MG63 (cell line): ENCODE measurements around the gene AQP4. TPM values are rescaled to one million over a fixed set of nuclear protein-coding genes. Genes with fewer than 3 reads are reported as not detected.
A peak's percentile ranks its signal among the peaks of the same experiment; 100 is the strongest.

ENCODE experiments used
- DNase-seq: peaks from one replicate; pipeline ENCODE4 v3.0.0-alpha.2; 2020
- H3K27me3 ChIP-seq: fragments of 250-450 bp; sonication (Bioruptor Pico); 2 replicates; pipeline ENCODE4 v1.5.1; 2020; ENCODE audit warnings: mild to moderate bottlenecking, moderate library complexity
- H3K36me3 ChIP-seq: fragments of 250-450 bp; sonication (Bioruptor Pico); 2 replicates; pipeline ENCODE4 v1.5.1; 2020; ENCODE audit warnings: mild to moderate bottlenecking, moderate library complexity
- H3K4me3 ChIP-seq: fragments of 250-450 bp; sonication (Bioruptor Pico); 2 replicates; pipeline ENCODE4 v1.5.1; 2020; ENCODE audit warnings: mild to moderate bottlenecking, moderate library complexity
- H3K9me3 ChIP-seq: fragments of 250-450 bp; sonication (Bioruptor Pico); 2 replicates; pipeline ENCODE4 v1.5.1; 2020; ENCODE audit warnings: mild to moderate bottlenecking, moderate library complexity
- total RNA-seq: library from RNA; depleted of rRNA; stranded (reverse); fragments of >200 nt; shearing (Covaris generic); gene quantifications from 2 replicates; pipeline ENCODE4 v1.2.3, GENCODE V29; 2014; ENCODE audit warnings: low replicate concordance

The AQP4 gene
- total RNA-seq, 1 experiment from 2014 or later: not detected

DNA sequence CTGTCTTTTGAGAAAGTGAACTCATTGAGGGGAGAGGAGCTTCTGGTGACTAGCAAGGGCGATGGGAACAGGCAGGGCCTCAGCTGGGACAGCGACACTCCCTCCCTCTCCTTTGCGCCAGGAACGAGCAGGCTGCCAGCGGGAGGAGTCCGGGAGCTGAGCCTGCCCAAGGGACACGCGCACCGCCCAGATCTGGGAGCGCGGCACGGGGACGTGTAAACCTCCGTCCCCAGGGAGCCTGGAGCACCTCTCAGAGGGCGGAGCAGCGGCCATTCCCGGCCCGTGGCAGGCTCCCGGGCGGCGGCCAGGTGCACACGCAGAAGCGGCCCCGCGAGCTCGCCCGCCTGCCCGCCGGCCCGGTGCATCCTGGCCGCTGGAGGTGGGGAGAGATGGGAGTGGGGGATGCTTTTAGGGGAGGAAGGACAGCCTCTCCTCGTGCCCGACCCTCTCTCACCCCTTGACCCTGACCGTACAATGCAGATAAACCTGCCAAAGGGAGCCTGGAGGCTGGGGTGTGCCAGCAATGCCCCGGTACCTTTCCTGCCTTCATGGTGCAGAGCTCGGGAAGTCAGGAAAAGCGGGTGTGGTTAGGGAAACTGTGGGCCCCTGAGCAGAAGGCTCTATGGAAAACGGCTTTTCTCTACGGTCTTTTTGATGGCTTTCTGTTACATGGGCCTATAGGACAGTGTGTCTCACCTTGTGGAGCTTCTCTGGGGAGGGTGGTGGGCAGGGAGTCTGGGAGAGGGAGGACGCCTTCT lies 2.2 kb downstream of the AQP4 start:
- H3K36me3 ChIP-seq: no peaks in the 10 kb centered on the region
- no peaks in the 10 kb centered on the region for H3K9me3 ChIP-seq
- peak overlapping the region; percentile 15; the same call in 1 of the 2 replicates for H3K4me3 ChIP-seq
- H3K27me3 ChIP-seq: 0 out of 2 replicates have a peak, but pooled peaks cover 3% of the 10 kb centered on the region
- DNase-seq: peak; percentile 19

GRCh38 chr18:26862084-26862483 lies 3.4 kb downstream of the AQP4 start:
- Histone ChIP-seq H3K27me3 (0 out of 2 replicates have a peak, but pooled peaks cover 3% of the 10 kb centered on the region), H3K9me3 (no peaks in the 10 kb centered on the region), H3K36me3 (no peaks in the 10 kb centered on the region), H3K4me3 (no peak overlapping the region)
- no peak for DNase-seq

DNA sequence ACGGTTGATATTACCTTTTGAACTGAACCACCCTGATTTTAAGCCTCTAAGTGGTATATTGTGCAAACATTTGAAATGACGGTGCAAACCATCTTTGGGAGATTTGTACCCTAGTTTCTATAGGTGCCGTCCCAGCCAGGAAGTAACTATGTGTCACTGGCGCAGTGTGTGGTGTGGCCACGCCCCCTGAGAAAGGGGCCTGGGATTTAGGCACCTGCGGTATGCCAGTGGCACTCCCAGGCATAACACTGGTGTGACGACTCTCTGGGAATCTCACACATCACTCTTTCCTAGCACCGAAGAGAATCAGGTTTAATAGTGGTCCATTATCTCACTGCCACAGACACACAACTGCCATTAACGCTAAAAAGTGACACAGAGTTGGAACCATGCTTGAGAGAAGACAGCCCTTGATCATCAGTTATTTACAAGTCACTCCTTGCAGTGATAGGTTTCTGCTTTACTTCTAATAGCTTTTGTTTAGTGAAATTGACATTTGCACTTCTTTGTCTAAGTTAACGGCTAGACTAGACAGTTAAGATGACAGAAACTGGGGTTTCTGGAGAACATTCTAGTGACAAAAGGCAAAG lies 11.1 kb downstream of the AQP4 start:
- Histone ChIP-seq H3K36me3 (no peaks in the 10 kb centered on the region), H3K9me3 (no peaks in the 10 kb centered on the region), H3K27me3 (no peaks in the 10 kb centered on the region), H3K4me3 (no peak overlapping the region)
- no peak for DNase-seq

- Histone ChIP-seq H3K36me3 (no peaks in the 10 kb centered on the region), H3K27me3 (no peaks in the 10 kb centered on the region; the same call in 1 of the 2 replicates), H3K4me3 (no peak overlapping the region), H3K9me3 (no peaks in the 10 kb centered on the region)
- DNase-seq: no peak
Observed at GRCh38 chr18:26853401-26853800, 12.1 kb downstream of the AQP4 start.

GRCh38 chr18:26843760-26844159 lies 21.7 kb downstream of the AQP4 start:
- no peak for DNase-seq
- no peaks in the 10 kb centered on the region for H3K27me3 ChIP-seq
- no peaks in the 10 kb centered on the region for H3K36me3 ChIP-seq
- no peak overlapping the region for H3K4me3 ChIP-seq
- no peaks in the 10 kb centered on the region for H3K9me3 ChIP-seq

DNA sequence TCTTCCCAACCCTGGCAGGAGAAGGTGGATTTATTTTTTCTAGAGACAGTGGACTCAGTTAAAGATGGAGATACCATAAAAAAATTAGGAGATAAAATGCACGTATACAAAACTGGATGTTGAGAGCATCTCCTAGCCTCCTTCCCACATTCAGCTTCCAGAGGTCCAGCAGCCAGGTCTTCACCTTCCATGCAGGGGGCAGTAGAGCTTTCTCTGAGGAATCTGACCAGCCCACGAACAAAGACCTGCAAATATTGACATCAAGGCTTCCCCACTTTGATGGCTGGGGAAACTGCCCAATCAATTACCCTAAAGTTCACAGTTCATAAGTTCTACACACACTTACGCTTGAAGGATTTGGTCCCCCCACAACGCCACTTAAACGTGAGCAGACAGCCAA lies 24.5 kb downstream of the AQP4 start:
- Histone ChIP-seq H3K27me3 (no peaks in the 10 kb centered on the region), H3K36me3 (no peaks in the 10 kb centered on the region), H3K9me3 (no peaks in the 10 kb centered on the region), H3K4me3 (no peak overlapping the region)
- DNase-seq: no peak

DNA sequence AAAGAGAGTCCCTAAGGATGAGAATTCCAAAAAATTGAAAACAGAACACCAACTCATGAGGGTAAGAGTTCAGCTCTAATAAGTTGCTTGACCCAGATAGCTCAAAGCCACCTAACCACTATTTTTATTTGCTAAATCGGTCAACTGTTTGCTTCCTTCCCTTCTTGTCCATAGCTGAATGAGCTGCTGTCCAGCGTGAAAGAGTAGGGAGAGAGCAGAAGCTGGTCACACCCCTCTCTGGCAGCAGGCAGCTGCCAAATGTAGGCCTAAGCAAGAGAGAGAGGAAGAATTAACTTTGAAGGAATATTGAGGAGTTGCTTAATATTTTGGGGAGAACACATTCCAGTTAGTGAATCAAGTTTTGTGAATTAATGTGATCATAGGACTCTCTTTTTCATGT lies 25.9 kb downstream of the AQP4 start:
- H3K4me3 ChIP-seq: no peak overlapping the region
- H3K9me3 ChIP-seq: no peaks in the 10 kb centered on the region
- H3K27me3 ChIP-seq: no peaks in the 10 kb centered on the region
- no peaks in the 10 kb centered on the region for H3K36me3 ChIP-seq
- no peak for DNase-seq

- no peaks in the 10 kb centered on the region for H3K36me3 ChIP-seq
- no peak overlapping the region for H3K4me3 ChIP-seq
- no peaks in the 10 kb centered on the region for H3K27me3 ChIP-seq
- DNase-seq: no peak
- no peaks in the 10 kb centered on the region for H3K9me3 ChIP-seq
Observed at GRCh38 chr18:26832302-26832701, 33.2 kb downstream of the AQP4 start.

- Histone ChIP-seq H3K36me3 (no peaks in the 10 kb centered on the region), H3K4me3 (no peak overlapping the region), H3K27me3 (no peaks in the 10 kb centered on the region), H3K9me3 (no peaks in the 10 kb centered on the region)
- DNase-seq: no peak
Observed at GRCh38 chr18:26827581-26827980, 37.9 kb downstream of the AQP4 start.

DNA sequence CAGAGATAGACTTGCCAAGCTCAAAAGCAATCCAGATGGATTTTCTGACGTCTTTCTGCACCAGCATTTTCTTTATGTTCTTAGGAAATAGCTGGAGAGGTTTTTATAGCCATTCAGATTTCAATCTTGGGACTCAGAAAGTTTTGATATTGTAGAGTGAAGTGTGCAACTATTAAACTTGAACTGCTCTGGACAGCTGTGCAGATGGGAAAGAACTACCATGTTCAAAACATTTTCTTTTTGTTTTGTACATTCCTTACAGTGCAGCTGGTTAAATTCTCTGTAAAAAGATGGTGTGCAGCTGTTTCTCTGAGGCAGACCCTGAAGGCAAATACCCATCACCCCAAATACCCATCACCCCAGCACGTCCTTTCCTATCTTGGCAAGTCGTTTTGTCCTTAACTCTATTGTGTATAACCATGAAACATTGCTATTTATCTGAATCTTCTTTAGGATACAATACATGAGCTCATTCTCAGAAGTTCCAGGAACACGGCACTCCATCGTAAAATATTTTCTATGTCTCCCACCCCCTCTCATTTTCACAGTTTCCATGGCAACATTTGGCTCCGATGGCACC lies 38.8 kb downstream of the AQP4 start:
- H3K4me3 ChIP-seq: no peak overlapping the region
- H3K36me3 ChIP-seq: no peaks in the 10 kb centered on the region
- H3K27me3 ChIP-seq: no peaks in the 10 kb centered on the region
- no peaks in the 10 kb centered on the region for H3K9me3 ChIP-seq
- DNase-seq: no peak

DNA sequence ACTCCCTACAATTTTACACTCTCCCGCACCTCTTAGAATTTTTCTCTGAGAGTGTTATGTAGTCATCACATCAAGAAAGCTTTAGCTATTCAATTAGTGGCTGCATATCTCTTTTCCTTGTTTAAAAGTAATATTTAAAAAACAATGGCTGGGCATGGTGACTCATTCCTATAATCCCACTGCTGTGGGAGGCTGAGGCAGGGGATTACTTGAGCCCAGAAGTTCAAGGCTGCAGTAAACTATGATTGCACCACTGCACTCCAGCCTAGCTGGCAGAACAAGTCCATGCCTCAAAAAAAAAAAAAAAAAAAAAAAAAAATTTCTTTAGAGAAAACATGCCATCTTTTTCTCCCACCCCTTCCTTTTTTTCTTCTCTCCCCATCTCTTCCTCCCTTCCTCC lies 44.3 kb downstream of the AQP4 start:
- H3K9me3 ChIP-seq: no peaks in the 10 kb centered on the region
- no peak overlapping the region for H3K4me3 ChIP-seq
- DNase-seq: peak; percentile 12
- no peaks in the 10 kb centered on the region for H3K36me3 ChIP-seq
- H3K27me3 ChIP-seq: no peaks in the 10 kb centered on the region

DNA sequence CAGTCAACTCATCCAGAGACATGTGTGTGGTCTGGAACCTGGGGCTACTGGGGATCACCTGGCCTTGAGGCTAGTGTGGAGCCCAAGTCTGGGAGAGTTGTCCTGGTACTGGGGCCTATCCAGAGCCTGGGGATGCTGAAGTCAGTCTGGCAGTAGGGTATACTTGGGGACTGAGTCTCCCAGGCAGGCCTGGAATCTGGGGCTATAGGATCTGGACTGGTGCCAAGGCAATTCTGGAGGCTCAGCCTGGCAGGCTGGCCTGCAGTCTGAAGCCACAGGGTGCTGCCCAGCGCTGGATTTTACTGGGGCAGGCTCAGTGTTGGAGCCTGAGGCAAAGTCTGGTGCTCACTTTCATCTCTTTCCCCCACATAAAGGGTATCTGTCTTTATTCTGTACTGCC lies 46.5 kb downstream of the AQP4 start:
- no peak overlapping the region for H3K4me3 ChIP-seq
- no peaks in the 10 kb centered on the region for H3K27me3 ChIP-seq
- H3K9me3 ChIP-seq: no peaks in the 10 kb centered on the region
- no peak for DNase-seq
- no peaks in the 10 kb centered on the region for H3K36me3 ChIP-seq

- Histone ChIP-seq H3K27me3 (no peaks in the 10 kb centered on the region), H3K36me3 (no peaks in the 10 kb centered on the region), H3K4me3 (no peak overlapping the region), H3K9me3 (no peaks in the 10 kb centered on the region)
- DNase-seq: no peak
Observed at GRCh38 chr18:26818461-26818860, 47.0 kb downstream of the AQP4 start.

DNA sequence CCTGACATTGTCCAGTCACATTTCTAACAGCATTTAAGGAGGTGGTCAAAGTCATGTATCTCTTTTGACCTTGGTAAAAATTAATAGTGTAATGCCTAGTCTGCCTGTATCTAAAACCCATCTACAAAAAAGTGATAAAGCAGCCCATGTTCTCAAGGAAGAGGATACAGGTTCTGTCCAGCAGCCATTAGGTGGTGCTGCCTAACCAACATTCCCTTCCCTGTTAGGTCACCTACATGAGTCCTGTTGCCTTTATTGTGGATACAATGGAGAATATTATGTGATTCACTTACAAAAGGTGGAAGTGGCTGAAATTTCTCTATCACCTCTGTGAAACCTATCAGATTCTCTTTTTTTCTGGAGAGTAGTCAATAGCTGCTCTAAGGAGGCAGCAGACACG lies 52.5 kb downstream of the AQP4 start:
- H3K9me3 ChIP-seq: no peaks in the 10 kb centered on the region
- H3K4me3 ChIP-seq: no peak overlapping the region
- no peaks in the 10 kb centered on the region for H3K27me3 ChIP-seq
- no peaks in the 10 kb centered on the region for H3K36me3 ChIP-seq
- peak; percentile 14 for DNase-seq

DNA sequence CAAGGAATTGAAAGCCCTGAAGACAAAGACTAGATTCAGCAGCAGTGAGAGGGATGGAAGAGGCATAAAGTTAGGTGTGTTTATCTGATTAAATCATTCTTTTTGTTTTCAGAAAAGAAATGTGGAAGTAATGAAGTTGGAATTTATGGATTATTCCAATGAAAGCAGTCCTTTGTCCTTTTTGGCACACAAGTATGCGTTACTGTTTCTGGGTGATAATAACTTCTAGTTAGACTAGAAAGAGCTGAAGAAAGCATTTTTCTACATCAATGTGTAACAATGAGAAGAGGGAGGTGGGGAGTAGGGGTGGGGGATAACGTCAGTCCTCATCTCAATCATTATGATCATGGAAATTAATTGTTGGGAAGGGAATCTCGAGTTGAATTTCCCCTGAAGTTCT lies 53.0 kb downstream of the AQP4 start:
- no peak for DNase-seq
- Histone ChIP-seq H3K4me3 (no peak overlapping the region), H3K9me3 (no peaks in the 10 kb centered on the region), H3K36me3 (no peaks in the 10 kb centered on the region), H3K27me3 (no peaks in the 10 kb centered on the region)

- Histone ChIP-seq H3K27me3 (no peaks in the 10 kb centered on the region), H3K9me3 (no peaks in the 10 kb centered on the region), H3K36me3 (no peaks in the 10 kb centered on the region), H3K4me3 (no peak overlapping the region)
- DNase-seq: no peak
Observed at GRCh38 chr18:26809346-26809745, 56.2 kb downstream of the AQP4 start.

GRCh38 chr18:26806224-26806623 lies 59.3 kb downstream of the AQP4 start:
- no peaks in the 10 kb centered on the region for H3K36me3 ChIP-seq
- H3K9me3 ChIP-seq: no peaks in the 10 kb centered on the region
- H3K27me3 ChIP-seq: no peaks in the 10 kb centered on the region
- no peak overlapping the region for H3K4me3 ChIP-seq
- DNase-seq: no peak

- no peak overlapping the region for H3K4me3 ChIP-seq
- no peaks in the 10 kb centered on the region for H3K36me3 ChIP-seq
- H3K9me3 ChIP-seq: peaks cover 5% of the 10 kb centered on the region; the same call in 1 of the 2 replicates
- H3K27me3 ChIP-seq: no peaks in the 10 kb centered on the region
- no peak for DNase-seq
Observed at GRCh38 chr18:26804519-26804918, 61.0 kb downstream of the AQP4 start.
